ENCODE results near the gene SMIM31. TPM values are rescaled to one million over a fixed set of nuclear protein-coding genes. Genes with fewer than 3 reads are reported as not detected.

SMIM31 gene
- total RNA-seq, 1 experiment from 2014 or later: not detected

GRCh38 chr4:164770010-164770724, 16.2 kb downstream of the SMIM31 start:
- Histone ChIP-seq H3K36me3 (ENCODE audit: insufficient read depth, low read length) (no peaks in the 10 kb centered on the region), H3K9me3 (ENCODE audit: low read length) (no peaks in the 10 kb centered on the region), H3K4me1 (ENCODE audit: low read length) (no peaks in the 10 kb centered on the region), H3K27me3 (ENCODE audit: low read length) (no peaks in the 10 kb centered on the region), H2AFZ (ENCODE audit: low read length) (no peak overlapping the region), H3K27ac (ENCODE audit: low read length) (no peak overlapping the region), H3K79me2 (ENCODE audit: low read length) (no peaks in the 10 kb centered on the region), H3K4me3 (ENCODE audit: low read length) (no peak overlapping the region), H3K9ac (ENCODE audit: low read length) (no peak overlapping the region), H3K4me2 (ENCODE audit: low read depth, low read length, poor library complexity, severe bottlenecking) (no peak overlapping the region), H3K9me2 (replicated peaks; ENCODE audit: insufficient read depth, low read length) (no peaks in the 10 kb centered on the region), H4K20me1 (ENCODE audit: insufficient read depth, low read depth, low read length) (no peaks in the 10 kb centered on the region)
- DNase-seq: no peak

GRCh38 chr4:164771088-164771487, 17.2 kb downstream of the SMIM31 start:
- no peak overlapping the region for H3K4me2 ChIP-seq (ENCODE audit: low read depth, low read length, poor library complexity, severe bottlenecking)
- no peaks in the 10 kb centered on the region for H4K20me1 ChIP-seq (ENCODE audit: insufficient read depth, low read depth, low read length)
- no peak overlapping the region for H3K27ac ChIP-seq (ENCODE audit: low read length)
- H2AFZ ChIP-seq (ENCODE audit: low read length): no peak overlapping the region
- H3K9me2 ChIP-seq (replicated peaks; ENCODE audit: insufficient read depth, low read length): no peaks in the 10 kb centered on the region
- H3K9me3 ChIP-seq (ENCODE audit: low read length): no peaks in the 10 kb centered on the region
- no peaks in the 10 kb centered on the region for H3K4me1 ChIP-seq (ENCODE audit: low read length)
- DNase-seq: no peak
- H3K4me3 ChIP-seq (ENCODE audit: low read length): no peak overlapping the region
- no peaks in the 10 kb centered on the region for H3K36me3 ChIP-seq (ENCODE audit: insufficient read depth, low read length)
- H3K27me3 ChIP-seq (ENCODE audit: low read length): no peaks in the 10 kb centered on the region
- H3K9ac ChIP-seq (ENCODE audit: low read length): no peak overlapping the region
- no peaks in the 10 kb centered on the region for H3K79me2 ChIP-seq (ENCODE audit: low read length)

- no peak for DNase-seq
- Histone ChIP-seq H3K4me3 (ENCODE audit: low read length) (no peak overlapping the region), H3K9me3 (ENCODE audit: low read length) (no peaks in the 10 kb centered on the region), H3K4me1 (ENCODE audit: low read length) (no peaks in the 10 kb centered on the region), H3K27ac (ENCODE audit: low read length) (no peak overlapping the region), H3K36me3 (ENCODE audit: insufficient read depth, low read length) (no peaks in the 10 kb centered on the region), H3K9ac (ENCODE audit: low read length) (no peak overlapping the region), H3K9me2 (replicated peaks; ENCODE audit: insufficient read depth, low read length) (no peaks in the 10 kb centered on the region), H3K4me2 (ENCODE audit: low read depth, low read length, poor library complexity, severe bottlenecking) (no peak overlapping the region), H3K79me2 (ENCODE audit: low read length) (no peaks in the 10 kb centered on the region), H4K20me1 (ENCODE audit: insufficient read depth, low read depth, low read length) (no peaks in the 10 kb centered on the region), H3K27me3 (ENCODE audit: low read length) (no peaks in the 10 kb centered on the region), H2AFZ (ENCODE audit: low read length) (no peak overlapping the region)
Observed at GRCh38 chr4:164772076-164772475, 18.1 kb downstream of the SMIM31 start.

- Histone ChIP-seq H3K27me3 (ENCODE audit: low read length) (no peaks in the 10 kb centered on the region), H3K9me3 (ENCODE audit: low read length) (no peaks in the 10 kb centered on the region), H3K4me2 (ENCODE audit: low read depth, low read length, poor library complexity, severe bottlenecking) (no peak overlapping the region), H3K36me3 (ENCODE audit: insufficient read depth, low read length) (no peaks in the 10 kb centered on the region), H3K4me1 (ENCODE audit: low read length) (no peaks in the 10 kb centered on the region), H3K9me2 (replicated peaks; ENCODE audit: insufficient read depth, low read length) (no peaks in the 10 kb centered on the region), H3K9ac (ENCODE audit: low read length) (no peak overlapping the region), H3K79me2 (ENCODE audit: low read length) (no peaks in the 10 kb centered on the region), H2AFZ (ENCODE audit: low read length) (no peak overlapping the region), H4K20me1 (ENCODE audit: insufficient read depth, low read depth, low read length) (no peaks in the 10 kb centered on the region), H3K27ac (ENCODE audit: low read length) (no peak overlapping the region), H3K4me3 (ENCODE audit: low read length) (no peak overlapping the region)
- no peak for DNase-seq
Observed at GRCh38 chr4:164779080-164779479, 25.1 kb downstream of the SMIM31 start.

GRCh38 chr4:164779811-164780216, 25.9 kb downstream of the SMIM31 start:
- no peaks in the 10 kb centered on the region for H3K79me2 ChIP-seq (ENCODE audit: low read length)
- no peak overlapping the region for H3K9ac ChIP-seq (ENCODE audit: low read length)
- peak; percentile 77 for DNase-seq
- H3K4me1 ChIP-seq (ENCODE audit: low read length): no peaks in the 10 kb centered on the region
- H3K36me3 ChIP-seq (ENCODE audit: insufficient read depth, low read length): no peaks in the 10 kb centered on the region
- H3K4me2 ChIP-seq (ENCODE audit: low read depth, low read length, poor library complexity, severe bottlenecking): no peak overlapping the region
- H3K4me3 ChIP-seq (ENCODE audit: low read length): no peak overlapping the region
- no peak overlapping the region for H2AFZ ChIP-seq (ENCODE audit: low read length)
- no peaks in the 10 kb centered on the region for H3K9me3 ChIP-seq (ENCODE audit: low read length)
- no peaks in the 10 kb centered on the region for H3K27me3 ChIP-seq (ENCODE audit: low read length)
- no peaks in the 10 kb centered on the region for H3K9me2 ChIP-seq (replicated peaks; ENCODE audit: insufficient read depth, low read length)
- H4K20me1 ChIP-seq (ENCODE audit: insufficient read depth, low read depth, low read length): no peaks in the 10 kb centered on the region
- no peak overlapping the region for H3K27ac ChIP-seq (ENCODE audit: low read length)

GRCh38 chr4:164780839-164781238, 26.9 kb downstream of the SMIM31 start:
- H3K27me3 ChIP-seq (ENCODE audit: low read length): no peaks in the 10 kb centered on the region
- no peaks in the 10 kb centered on the region for H3K36me3 ChIP-seq (ENCODE audit: insufficient read depth, low read length)
- DNase-seq: no peak
- H3K4me1 ChIP-seq (ENCODE audit: low read length): no peaks in the 10 kb centered on the region
- H3K9me2 ChIP-seq (replicated peaks; ENCODE audit: insufficient read depth, low read length): no peaks in the 10 kb centered on the region
- no peak overlapping the region for H3K27ac ChIP-seq (ENCODE audit: low read length)
- no peaks in the 10 kb centered on the region for H3K79me2 ChIP-seq (ENCODE audit: low read length)
- no peak overlapping the region for H3K4me2 ChIP-seq (ENCODE audit: low read depth, low read length, poor library complexity, severe bottlenecking)
- H4K20me1 ChIP-seq (ENCODE audit: insufficient read depth, low read depth, low read length): no peaks in the 10 kb centered on the region
- no peaks in the 10 kb centered on the region for H3K9me3 ChIP-seq (ENCODE audit: low read length)
- no peak overlapping the region for H3K9ac ChIP-seq (ENCODE audit: low read length)
- no peak overlapping the region for H3K4me3 ChIP-seq (ENCODE audit: low read length)
- H2AFZ ChIP-seq (ENCODE audit: low read length): no peak overlapping the region

GRCh38 chr4:164783976-164784375, 30.0 kb downstream of the SMIM31 start:
- DNase-seq: no peak
- H3K36me3 ChIP-seq (ENCODE audit: insufficient read depth, low read length): no peaks in the 10 kb centered on the region

GRCh38 chr4:164789047-164789446, 35.1 kb downstream of the SMIM31 start:
- Histone ChIP-seq H3K79me2 (ENCODE audit: low read length) (no peaks in the 10 kb centered on the region), H3K4me3 (ENCODE audit: low read length) (no peak overlapping the region), H2AFZ (ENCODE audit: low read length) (no peak overlapping the region), H3K9ac (ENCODE audit: low read length) (no peak overlapping the region), H3K4me1 (ENCODE audit: low read length) (no peaks in the 10 kb centered on the region), H3K4me2 (ENCODE audit: low read depth, low read length, poor library complexity, severe bottlenecking) (no peak overlapping the region), H3K9me2 (replicated peaks; ENCODE audit: insufficient read depth, low read length) (no peaks in the 10 kb centered on the region), H4K20me1 (ENCODE audit: insufficient read depth, low read depth, low read length) (no peaks in the 10 kb centered on the region), H3K36me3 (ENCODE audit: insufficient read depth, low read length) (no peaks in the 10 kb centered on the region), H3K9me3 (ENCODE audit: low read length) (no peaks in the 10 kb centered on the region), H3K27ac (ENCODE audit: low read length) (no peak overlapping the region), H3K27me3 (ENCODE audit: low read length) (no peaks in the 10 kb centered on the region)
- DNase-seq: no peak

More at GRCh38 chr4:164783976-164784375, 30.0 kb downstream of the SMIM31 start:
- no peaks in the 10 kb centered on the region for H3K27me3 ChIP-seq (ENCODE audit: low read length)
- no peaks in the 10 kb centered on the region for H4K20me1 ChIP-seq (ENCODE audit: insufficient read depth, low read depth, low read length)
- no peak overlapping the region for H3K4me3 ChIP-seq (ENCODE audit: low read length)
- no peaks in the 10 kb centered on the region for H3K9me3 ChIP-seq (ENCODE audit: low read length)
- H3K9me2 ChIP-seq (replicated peaks; ENCODE audit: insufficient read depth, low read length): no peaks in the 10 kb centered on the region
- no peak overlapping the region for H2AFZ ChIP-seq (ENCODE audit: low read length)
- H3K4me2 ChIP-seq (ENCODE audit: low read depth, low read length, poor library complexity, severe bottlenecking): no peak overlapping the region
- no peak overlapping the region for H3K27ac ChIP-seq (ENCODE audit: low read length)
- H3K79me2 ChIP-seq (ENCODE audit: low read length): no peaks in the 10 kb centered on the region
- H3K4me1 ChIP-seq (ENCODE audit: low read length): no peaks in the 10 kb centered on the region
- no peak overlapping the region for H3K9ac ChIP-seq (ENCODE audit: low read length)

All from Karpas-422 (cell line).